Liver (tissue), 9 donors: ENCODE measurements around the gene HS6ST3. TPM values are rescaled to one million over a fixed set of nuclear protein-coding genes. Genes with fewer than 3 reads are reported as not detected.

ENCODE experiments used
- DNase-seq: peaks from one replicate; pipeline ENCODE4 v3.0.0-alpha.2; 2017; ENCODE audit warnings: low spot score
- H3K27ac ChIP-seq, 2 donors: one replicate each; pipeline ENCODE4 v1.7.0; 2013; ENCODE audit warnings: inconsistent platforms in 2 of 2, low read length in 2 of 2, control low read depth in 1 of 2, low read depth in 1 of 2, mild to moderate bottlenecking in 1 of 2
- H3K27me3 ChIP-seq, 4 donors: one replicate each; pipeline versions ENCODE4 v1.6.1 to v1.7.0; 2013; ENCODE audit warnings: low read length in 3 of 4, inconsistent platforms in 1 of 4, mild to moderate bottlenecking in 1 of 4, moderate library complexity in 1 of 4; ENCODE audit not compliant: control insufficient read depth in 4 of 4, insufficient read depth in 4 of 4
- H3K36me3 ChIP-seq, 4 donors: one replicate each; pipeline versions ENCODE4 v1.6.1 to v1.7.0; 2013; ENCODE audit warnings: low read length in 3 of 4, mild to moderate bottlenecking in 3 of 4, low read depth in 1 of 4, moderate library complexity in 1 of 4; ENCODE audit not compliant: control insufficient read depth in 4 of 4, insufficient read depth in 3 of 4
- H3K4me1 ChIP-seq, 4 donors: one replicate each; pipeline versions ENCODE4 v1.6.1 to v1.7.0; 2013; ENCODE audit warnings: low read length in 3 of 4, mild to moderate bottlenecking in 3 of 4, moderate library complexity in 1 of 4; ENCODE audit not compliant: control insufficient read depth in 4 of 4, insufficient read depth in 4 of 4
- H3K4me3 ChIP-seq, 3 donors: one replicate each; pipeline versions ENCODE4 v1.6.1 to v1.7.0; 2013; ENCODE audit warnings: low read length in 3 of 3, control low read depth in 1 of 3, low read depth in 1 of 3, mild to moderate bottlenecking in 1 of 3
- H3K9ac ChIP-seq, 2 donors: one replicate each; pipeline ENCODE4 v1.7.0; 2013; ENCODE audit warnings: low read length in 2 of 2, mild to moderate bottlenecking in 2 of 2, moderate library complexity in 2 of 2, control low read depth in 1 of 2, low read depth in 1 of 2
- H3K9me3 ChIP-seq, 4 donors: one replicate each; pipeline versions ENCODE4 v1.6.1 to v1.7.0; 2013; ENCODE audit warnings: low read length in 3 of 4; ENCODE audit not compliant: control insufficient read depth in 4 of 4
- EGR1 ChIP-seq, 2 donors: IDR thresholded peaks; 2 replicates each; pipeline ENCODE4 v1.6.1; 2016 to 2018; ENCODE audit warnings: antibody characterized with exemption in 2 of 2, low read depth in 2 of 2
- FOXA1 ChIP-seq: IDR thresholded peaks from 2 replicates; pipeline ENCODE4 v1.6.1; 2016; ENCODE audit warnings: antibody characterized with exemption
- GABPA ChIP-seq, 2 donors: IDR thresholded peaks in 1 of 2; conservative IDR thresholded peaks in 1 of 2; 2 replicates each; pipeline ENCODE4 v1.6.1; 2016; ENCODE audit warnings: antibody characterized with exemption in 2 of 2, mild to moderate bottlenecking in 1 of 2, moderate library complexity in 1 of 2
- HNF4A ChIP-seq, 2 donors: conservative IDR thresholded peaks; 2 replicates each; pipeline ENCODE4 v1.6.1; 2016; ENCODE audit warnings: antibody characterized with exemption in 2 of 2, mild to moderate bottlenecking in 2 of 2
- MAX ChIP-seq: IDR thresholded peaks from 2 replicates; pipeline ENCODE4 v1.6.1; 2016; ENCODE audit warnings: antibody characterized with exemption
- NR2F2 ChIP-seq: IDR thresholded peaks from 2 replicates; pipeline ENCODE4 v1.6.1; 2016; ENCODE audit warnings: antibody characterized with exemption
- RAD21 ChIP-seq, 2 donors: IDR thresholded peaks; 2 replicates each; pipeline ENCODE4 v1.6.1; 2016; ENCODE audit warnings: antibody characterized with exemption in 2 of 2, mild to moderate bottlenecking in 2 of 2
- REST ChIP-seq: IDR thresholded peaks from 2 replicates; pipeline ENCODE4 v1.6.1; 2016; ENCODE audit warnings: antibody characterized with exemption, mild to moderate bottlenecking
- RXRA ChIP-seq, 2 donors: IDR thresholded peaks; 2 replicates each; pipeline ENCODE4 v1.6.1; 2017 to 2018; ENCODE audit warnings: antibody characterized with exemption in 2 of 2, mild to moderate bottlenecking in 1 of 2
- SP1 ChIP-seq: IDR thresholded peaks from 2 replicates; pipeline ENCODE4 v1.6.1; 2018; ENCODE audit warnings: antibody characterized with exemption, mild to moderate bottlenecking
- TAF1 ChIP-seq: conservative IDR thresholded peaks from 2 replicates; pipeline ENCODE4 v1.6.1; 2016; ENCODE audit warnings: antibody characterized with exemption, mild to moderate bottlenecking
- YY1 ChIP-seq: IDR thresholded peaks from 2 replicates; pipeline ENCODE4 v1.6.1; 2016; ENCODE audit warnings: antibody characterized with exemption, mild to moderate bottlenecking
- ZBTB33 ChIP-seq: IDR thresholded peaks from 2 replicates; pipeline ENCODE4 v1.6.1; 2016; ENCODE audit warnings: antibody characterized with exemption
- WGBS: extraction: QIAGEN DNeasy Blood & Tissue Kit; methylation state at CpG from one replicate; pipeline ENCODE4 v1.1.7; 2013; 5-methylcytosine and 5-hydroxymethylcytosine counted together
- polyA plus RNA-seq, 2 donors: library from polyadenylated mRNA; stranded (reverse) in 1 of 2; unstranded in 1 of 2; fragments of 200-250 nt in 1 of 2; fragments of >200 nt in 1 of 2; fragmentation: Nextera tagmentation in 1 of 2; extraction: Ambion mirVana in 1 of 2; gene quantifications; one replicate each; pipeline versions ENCODE4 v1.2.1 to v1.2.3, GENCODE V29; 2013 to 2015
- total RNA-seq, 2 donors: library from RNA; depleted of rRNA; stranded (reverse); fragments of >200 nt; gene quantifications; one replicate each; pipeline ENCODE4 v1.2.3, GENCODE V29; 2014
- donor health status: healthy.
- donor health status: healthy.
- donor health status: healthy.
- donor health status: healthy.
- donor health status: healthy.

HS6ST3 gene
- total and polyA plus RNA-seq, 4 donors = under 0.01 TPM; not detected in 3

GRCh38 chr13:96421314-96421713, 331.4 kb downstream of the HS6ST3 start:
- no peak for DNase-seq
- peaks cover 0 to 2% (median 0%) of the 10 kb centered on the region in 4 donors for H3K27me3 ChIP-seq

GRCh38 chr13:96422002-96422401, 332.1 kb downstream of the HS6ST3 start:
- H3K27ac ChIP-seq = no peak overlapping the region

More at GRCh38 chr13:96421314-96421713, 331.4 kb downstream of the HS6ST3 start:
- Histone ChIP-seq H3K36me3 (no peaks in the 10 kb centered on the region), H3K27ac (no peak overlapping the region), H3K9me3 (no peaks in the 10 kb centered on the region), H3K4me3 (no peak overlapping the region), H3K9ac (no peak overlapping the region), H3K4me1 (no peaks in the 10 kb centered on the region)
- TF ChIP-seq MAX (no peak), TAF1 (no peak), NR2F2 (no peak), EGR1 (IDR thresholded peaks at IDR 0.05; ENCODE audit: low read depth in 2 of 2) (no peak), REST (no peak), SP1 (no peak), HNF4A (conservative IDR thresholded peaks at IDR 0.05) (no peak)

GRCh38 chr13:96426167-96426566, 336.3 kb downstream of the HS6ST3 start:
- no peak overlapping the region for H3K4me3 ChIP-seq
- no peak overlapping the region for H3K27ac ChIP-seq
- WGBS = 77% methylated on average over 3 of the region's 3 CpGs
- H3K9ac ChIP-seq = no peak overlapping the region
- H3K9me3 ChIP-seq = no peaks in the 10 kb centered on the region
- TF ChIP-seq RAD21 (IDR thresholded peaks at IDR 0.05) (no peak), FOXA1 (no peak)
- H3K36me3 ChIP-seq = no peaks in the 10 kb centered on the region
- no peaks in the 10 kb centered on the region for H3K27me3 ChIP-seq
- no peak for DNase-seq
- no peaks in the 10 kb centered on the region for H3K4me1 ChIP-seq

More at GRCh38 chr13:96422002-96422401, 332.1 kb downstream of the HS6ST3 start:
- WGBS = 72% methylated on average over 4 of the region's 4 CpGs
- Histone ChIP-seq H3K4me3 (no peak overlapping the region), H3K9me3 (no peaks in the 10 kb centered on the region), H3K4me1 (no peaks in the 10 kb centered on the region), H3K9ac (no peak overlapping the region), H3K36me3 (no peaks in the 10 kb centered on the region), H3K27me3 (peaks cover 0 to 2% (median 0%) of the 10 kb centered on the region in 4 donors)
- TF ChIP-seq HNF4A (conservative IDR thresholded peaks at IDR 0.05) = no peak
- TF ChIP-seq EGR1 (IDR thresholded peaks at IDR 0.05; ENCODE audit: low read depth in 2 of 2) = no peak
- no peak for DNase-seq

- no peaks in the 10 kb centered on the region for H3K9me3 ChIP-seq
- no peaks in the 10 kb centered on the region for H3K36me3 ChIP-seq
- no peak overlapping the region for H3K27ac ChIP-seq
- H3K27me3 ChIP-seq = no peaks in the 10 kb centered on the region
- no peak for DNase-seq
- no peak overlapping the region for H3K9ac ChIP-seq
- 68% methylated on average over 5 of the region's 5 CpGs for WGBS
- H3K4me3 ChIP-seq = no peak overlapping the region
- TF ChIP-seq SP1 = no peak
- TF ChIP-seq YY1 = no peak
- no peak for TF ChIP-seq GABPA (IDR thresholded peaks at IDR 0.05 in 1 of 2, conservative IDR thresholded peaks at IDR 0.05 in 1 of 2)
- no peak for TF ChIP-seq EGR1 (IDR thresholded peaks at IDR 0.05; ENCODE audit: low read depth in 2 of 2)
- TF ChIP-seq RXRA (IDR thresholded peaks at IDR 0.05) = no peak
- TF ChIP-seq HNF4A (conservative IDR thresholded peaks at IDR 0.05) = no peak
- no peak for TF ChIP-seq ZBTB33
- TF ChIP-seq TAF1 = no peak
- H3K4me1 ChIP-seq = no peaks in the 10 kb centered on the region
Observed at GRCh38 chr13:96428911-96429310, 339.0 kb downstream of the HS6ST3 start.
